NCI-H510A treated with DMSO at 0.1 percent for 48 hours (cell line): Measurements from ENCODE around the gene SCYL3.
A peak's percentile ranks its signal among the peaks of the same experiment; 100 is the strongest.
"Not testable (repeated sequence)": the region's sequence is repeated elsewhere in the genome, so short reads cannot be mapped to it uniquely, and the experiment has no call there.

ENCODE experiments used
- DNase-seq: peaks from one replicate; lab custom pipeline; 2025; lab: John Stamatoyannopoulos, UW

The SCYL3 gene

DNA sequence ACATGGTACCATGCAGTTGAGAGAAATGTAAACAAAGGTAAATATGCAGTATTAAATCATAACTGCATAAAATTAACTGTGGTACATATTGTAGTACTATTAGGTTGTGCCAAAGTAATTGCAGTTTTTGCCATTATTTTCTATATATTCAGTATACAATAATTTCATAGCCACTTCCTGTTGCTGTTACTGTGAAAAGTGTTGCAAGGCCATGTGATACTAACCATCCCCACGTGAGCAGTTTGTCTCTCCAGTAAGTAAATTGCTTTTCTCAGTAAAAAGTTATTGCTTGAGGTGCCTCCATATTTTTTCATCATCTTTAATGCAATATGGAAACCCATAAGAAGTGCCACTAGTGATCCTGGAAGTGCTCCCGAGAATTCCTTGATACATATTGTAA lies 79.4 kb downstream of the SCYL3 start:
- no peak for DNase-seq

DNA sequence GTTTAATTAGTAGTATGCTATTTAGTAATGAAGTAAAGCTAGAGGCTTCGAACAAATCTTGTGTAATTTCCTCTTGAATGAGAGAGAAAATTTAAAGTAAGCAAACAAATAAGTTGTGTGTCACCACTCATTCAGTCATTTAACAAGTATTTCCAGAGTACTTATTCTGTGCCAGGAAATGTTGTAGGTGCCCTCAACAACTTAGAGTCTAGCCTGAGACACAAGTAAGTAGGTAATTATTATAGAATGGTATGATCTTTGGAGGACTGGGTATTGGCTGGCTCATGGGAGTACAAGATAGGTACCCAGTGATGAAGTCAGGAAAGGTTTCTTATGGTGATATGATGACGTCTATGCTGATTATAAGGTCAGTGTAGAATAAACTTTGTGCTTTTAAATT lies 81.6 kb downstream of the SCYL3 start:
- no peak for DNase-seq

DNA sequence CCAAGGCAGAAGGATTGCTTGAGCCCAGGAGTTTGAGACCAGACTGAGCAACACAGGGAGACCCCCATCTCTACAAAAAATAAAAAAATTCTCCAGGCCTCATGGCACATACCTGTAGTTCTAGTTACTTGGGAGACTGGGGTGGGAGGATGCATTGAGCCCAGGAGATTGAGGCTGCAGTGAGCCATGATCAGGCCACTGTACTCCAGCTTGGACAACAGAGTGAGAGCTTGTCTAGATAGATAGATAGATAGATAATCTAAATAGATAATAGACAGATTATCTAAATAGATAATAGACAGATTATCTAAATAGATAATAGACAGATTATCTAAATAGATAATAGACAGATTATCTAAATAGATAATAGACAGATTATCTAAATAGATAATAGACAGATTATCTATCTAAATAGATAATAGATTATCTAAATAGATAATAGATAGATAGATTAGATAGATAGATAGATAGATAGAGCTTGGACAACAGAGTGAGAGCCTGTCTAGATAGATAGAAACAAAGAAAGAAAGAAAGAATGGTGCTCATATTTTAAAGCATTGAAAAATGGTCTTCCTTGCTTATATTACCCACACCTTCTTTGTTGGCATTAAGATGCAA lies 82.2 kb downstream of the SCYL3 start:
- not testable (repeated sequence) for DNase-seq

DNA sequence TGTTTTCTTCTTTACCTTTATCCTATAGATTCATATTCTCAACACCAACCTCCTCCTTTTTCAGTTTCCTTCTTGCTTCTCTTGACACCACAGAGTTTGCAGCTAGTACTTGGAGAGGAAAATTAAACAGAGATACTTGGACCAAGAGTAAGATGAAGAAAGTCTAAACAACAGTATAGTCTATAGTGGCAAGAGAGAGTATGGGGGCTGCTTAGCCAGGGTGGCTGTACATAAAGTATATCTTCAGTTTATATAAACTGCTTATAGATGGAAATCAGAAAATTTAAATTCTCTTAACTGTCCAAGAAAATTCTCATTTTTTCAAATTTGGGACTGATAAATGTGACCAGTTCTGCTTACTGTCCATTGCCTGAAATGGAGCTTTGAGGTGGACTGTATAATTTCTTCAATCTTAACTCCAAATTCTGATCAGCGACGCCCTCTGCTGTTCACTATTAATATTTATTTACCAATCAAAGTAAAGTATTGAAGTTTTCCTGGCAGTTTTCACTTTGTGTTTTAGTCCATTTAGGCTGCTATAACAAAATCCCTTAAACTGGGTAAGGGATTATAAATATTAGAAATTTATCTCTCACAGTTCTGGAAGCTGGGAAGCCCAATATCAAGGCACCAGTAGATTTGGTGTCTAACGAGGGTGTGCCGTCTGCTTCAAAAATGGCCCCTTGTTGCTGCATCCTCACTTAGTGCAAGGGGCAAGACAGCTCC lies 84.2 kb downstream of the SCYL3 start:
- peak; percentile 22 for DNase-seq

DNA sequence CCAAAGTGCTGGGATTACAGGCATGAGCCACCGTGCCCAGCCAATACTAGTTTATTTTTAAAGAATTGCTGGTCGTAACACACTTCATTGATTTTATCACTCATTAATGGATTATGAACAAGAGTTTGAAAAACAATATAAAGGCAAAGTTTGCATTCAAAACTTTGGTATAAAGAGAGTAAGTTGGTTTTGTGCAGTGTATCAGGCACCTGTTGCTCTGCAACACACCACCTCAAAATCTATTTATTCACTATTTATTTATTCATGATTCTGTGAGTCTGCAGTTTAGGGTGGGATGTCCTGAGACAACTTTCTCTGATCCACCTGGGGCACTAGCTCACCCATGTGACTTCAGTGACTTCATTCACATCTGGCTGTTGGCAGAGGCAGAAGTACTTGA lies 88.8 kb downstream of the SCYL3 start:
- no peak for DNase-seq

DNA sequence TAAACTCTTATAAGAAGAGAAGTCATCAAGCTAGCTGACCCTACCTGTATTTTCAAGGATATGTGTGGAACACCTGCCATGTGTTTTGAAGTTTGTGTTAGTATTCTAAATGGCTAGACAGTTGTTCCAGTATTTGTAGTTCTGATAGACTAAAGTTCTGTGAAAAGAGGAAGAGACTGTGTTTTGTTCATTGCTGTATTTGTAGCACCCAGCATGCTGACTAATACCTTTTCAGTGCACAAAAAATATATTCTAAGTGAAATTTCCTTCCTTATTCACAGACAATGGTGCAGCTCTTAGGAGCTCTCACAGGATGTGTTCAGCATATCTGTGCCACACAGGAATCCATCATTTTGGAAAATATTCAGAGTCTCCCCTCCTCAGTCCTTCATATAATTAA lies 90.8 kb downstream of the SCYL3 start:
- DNase-seq, result no peak
